HG03432 (cell line): ENCODE measurements around the gene SLC7A14.

Source experiments
- ATAC-seq: cut with Tn5 transposase; IDR thresholded peaks from one replicate; pipeline ENCODE4 v1.9.1; 2021; ENCODE audit warnings: mild to moderate bottlenecking, moderate library complexity; ENCODE audit not compliant: unreplicated experiment

Gene SLC7A14

DNA sequence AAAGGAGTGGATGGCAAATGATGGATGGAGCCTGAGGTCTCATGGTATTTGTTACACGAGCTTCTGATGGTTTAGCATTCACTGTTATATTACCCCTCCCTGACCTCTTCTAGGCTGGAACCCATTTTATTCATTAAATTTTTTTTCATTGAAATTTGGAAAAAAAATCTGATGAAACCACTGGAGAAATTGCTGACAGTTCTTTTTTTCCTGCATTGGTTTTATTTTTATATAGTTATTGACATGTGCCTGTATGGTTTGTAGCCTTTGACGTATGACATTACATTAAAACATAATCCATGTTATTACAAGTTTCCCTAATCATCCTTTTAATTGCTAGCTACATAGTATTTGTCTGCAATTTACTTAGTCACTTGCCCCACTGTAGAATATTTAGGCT is 85.4 kb downstream of the SLC7A14 start:
- no peak for ATAC-seq

DNA sequence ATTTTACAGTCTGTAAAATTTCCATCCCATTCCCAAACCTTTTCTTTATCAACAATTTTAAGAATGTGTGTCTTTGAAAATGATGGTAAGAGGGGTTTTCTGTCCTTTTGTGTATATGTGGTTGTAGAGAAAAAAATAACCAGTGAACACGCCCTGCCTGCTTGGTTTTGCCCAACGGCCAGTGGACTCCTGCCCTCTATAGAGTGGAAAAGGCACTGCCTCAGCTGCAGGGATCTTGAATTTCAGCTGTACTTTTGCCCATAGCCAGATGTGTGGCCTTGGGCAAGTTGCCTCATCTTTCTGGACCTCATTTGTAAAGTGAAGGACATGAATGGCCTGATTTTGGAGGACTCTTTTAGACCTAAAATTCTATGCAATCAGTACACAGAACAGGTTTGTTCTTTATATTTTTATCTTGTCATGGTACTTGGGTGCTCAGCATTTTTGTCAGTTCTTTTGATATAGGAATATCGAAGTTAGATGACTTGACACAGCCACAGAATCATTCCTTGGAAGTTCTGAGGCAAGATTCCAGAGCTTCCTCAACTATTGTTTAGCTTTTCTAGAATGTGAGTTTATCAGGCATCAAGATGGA is 86.2 kb downstream of the SLC7A14 start:
- peak; percentile 62 for ATAC-seq

DNA sequence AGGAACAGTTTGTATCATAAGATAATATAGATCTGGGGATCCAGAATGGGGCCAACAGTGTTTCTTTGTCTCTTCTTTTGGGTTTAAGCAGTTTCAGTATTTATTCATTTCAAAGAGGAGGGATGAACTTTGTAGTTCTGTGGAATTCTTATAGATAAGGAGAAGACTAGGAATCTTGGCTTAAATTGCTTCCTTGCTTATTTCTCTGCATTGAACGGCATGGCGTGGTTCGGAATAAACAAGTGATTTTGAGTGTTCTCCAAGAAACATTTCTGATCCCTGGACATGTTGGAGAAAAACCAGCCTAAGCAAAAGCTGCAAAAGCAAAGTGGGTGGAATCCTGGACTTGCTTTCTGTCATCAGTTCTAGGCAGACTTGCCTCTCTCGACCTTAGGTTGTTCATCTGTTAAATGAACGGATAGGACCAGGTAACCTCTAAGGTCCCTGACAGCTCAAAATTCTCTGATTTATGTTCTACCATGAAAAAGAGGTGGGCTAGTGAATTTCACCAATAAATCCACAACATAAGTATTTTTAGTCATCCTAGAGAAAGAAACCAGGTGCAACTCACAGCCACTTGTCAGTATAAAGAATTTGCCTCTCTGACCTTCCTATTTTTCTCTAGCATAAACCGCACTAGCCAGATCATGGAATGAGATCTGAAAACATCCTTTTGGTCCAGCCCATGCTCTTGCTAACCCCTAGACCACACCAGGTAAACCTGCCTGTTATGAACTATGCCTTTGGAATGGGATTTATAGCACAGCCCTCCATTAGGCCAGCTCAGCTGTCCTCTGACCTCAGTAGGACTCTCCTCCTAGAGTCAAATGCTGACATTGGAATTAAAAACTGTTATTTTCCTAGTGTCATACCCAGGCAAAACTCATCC is 88.4 kb downstream of the SLC7A14 start:
- no peak for ATAC-seq

DNA sequence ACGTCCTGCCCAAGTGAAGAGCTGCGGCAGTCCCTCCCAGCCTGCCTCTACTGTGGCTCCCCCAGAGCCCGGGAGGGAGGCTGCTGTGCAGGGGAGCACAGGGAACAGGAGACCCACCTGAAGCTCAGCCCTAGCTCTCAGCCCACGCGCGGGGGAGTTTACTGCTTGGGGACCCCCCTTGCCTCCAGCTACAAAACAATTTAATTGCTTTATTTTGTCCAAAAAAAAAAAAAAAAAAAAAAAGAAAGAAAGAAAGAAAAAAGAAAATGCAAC is 89.1 kb downstream of the SLC7A14 start:
- ATAC-seq, result no peak

DNA sequence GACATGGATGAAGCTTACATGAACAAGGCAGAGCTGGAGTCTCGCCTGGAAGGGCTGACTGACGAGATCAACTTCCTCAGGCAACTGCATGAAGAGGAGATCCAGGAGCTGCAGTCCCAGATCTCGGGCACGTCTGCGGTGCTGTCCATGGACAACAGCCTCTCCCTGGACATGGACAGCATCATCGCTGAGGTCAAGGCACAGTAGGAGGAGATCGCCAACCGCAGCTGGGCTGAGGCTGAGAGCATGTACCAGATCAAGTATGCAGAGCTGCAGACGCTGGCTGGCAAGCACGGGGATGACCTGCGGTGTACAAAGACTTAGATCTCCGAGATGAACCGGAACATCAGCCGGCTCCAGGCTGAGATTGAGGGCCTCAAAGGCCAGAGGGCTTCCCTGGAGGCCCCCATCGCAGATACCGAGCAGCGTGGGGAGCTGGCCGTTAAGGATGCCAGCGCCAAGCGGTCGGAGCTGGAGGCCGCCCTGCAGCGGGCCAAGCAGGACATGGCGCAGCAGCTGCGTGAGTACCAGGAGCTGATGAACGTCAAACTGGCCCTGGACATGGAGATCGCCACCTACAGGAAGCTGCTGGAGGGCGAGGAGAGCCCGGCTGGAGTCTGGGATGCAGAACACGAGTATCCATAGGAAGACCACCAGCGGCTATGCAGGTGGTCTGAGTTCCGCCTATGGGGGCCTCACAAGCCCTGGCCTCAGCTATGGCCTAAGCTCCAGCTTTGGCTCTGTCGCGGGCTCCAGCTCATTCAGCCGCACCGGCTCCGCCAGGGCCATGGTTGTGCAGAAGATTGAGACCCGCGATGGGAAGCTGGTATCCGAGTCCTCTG is 89.6 kb downstream of the SLC7A14 start:
- ATAC-seq, result no peak

DNA sequence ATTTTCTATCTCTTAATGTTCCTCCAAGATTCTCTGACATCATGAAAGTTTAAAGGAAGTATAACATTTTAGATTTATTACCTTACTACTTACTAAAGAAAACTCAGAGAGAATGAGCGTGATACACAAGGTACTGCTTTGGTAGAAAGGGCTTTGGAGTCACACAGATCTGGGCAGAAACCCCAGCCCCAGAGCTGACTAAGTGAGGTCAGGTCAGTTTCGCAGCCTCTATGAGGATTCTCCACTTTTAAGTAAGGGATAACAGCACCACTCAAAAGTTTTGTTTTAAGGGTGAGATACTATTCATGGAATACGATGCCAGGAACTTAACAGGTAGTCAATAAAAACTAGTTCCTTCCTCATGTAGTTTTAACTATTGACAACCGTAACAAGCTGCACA is 91.1 kb downstream of the SLC7A14 start:
- no peak for ATAC-seq

DNA sequence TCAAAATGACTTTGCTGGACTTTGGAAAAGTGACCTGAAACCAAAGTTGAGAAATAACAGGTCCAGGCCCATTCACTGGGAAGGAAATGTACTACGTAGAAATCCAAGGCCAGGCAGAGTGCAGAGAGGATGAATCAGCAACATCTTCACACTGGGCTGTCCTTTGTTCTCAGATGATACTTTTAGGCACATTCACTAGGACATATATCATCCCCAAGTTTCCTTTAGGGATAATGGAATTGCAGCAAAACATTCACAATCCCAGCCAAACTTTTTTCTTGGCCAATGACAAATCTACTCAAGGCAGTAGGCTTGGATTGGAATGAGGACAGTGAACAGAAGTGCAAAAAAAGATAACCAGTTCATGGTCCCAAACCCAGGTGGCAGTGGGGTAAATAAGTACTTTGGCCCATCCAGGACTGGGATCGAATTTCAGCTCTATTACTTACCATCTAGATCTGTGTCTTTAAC is 92.1 kb downstream of the SLC7A14 start:
- ATAC-seq, result no peak

DNA sequence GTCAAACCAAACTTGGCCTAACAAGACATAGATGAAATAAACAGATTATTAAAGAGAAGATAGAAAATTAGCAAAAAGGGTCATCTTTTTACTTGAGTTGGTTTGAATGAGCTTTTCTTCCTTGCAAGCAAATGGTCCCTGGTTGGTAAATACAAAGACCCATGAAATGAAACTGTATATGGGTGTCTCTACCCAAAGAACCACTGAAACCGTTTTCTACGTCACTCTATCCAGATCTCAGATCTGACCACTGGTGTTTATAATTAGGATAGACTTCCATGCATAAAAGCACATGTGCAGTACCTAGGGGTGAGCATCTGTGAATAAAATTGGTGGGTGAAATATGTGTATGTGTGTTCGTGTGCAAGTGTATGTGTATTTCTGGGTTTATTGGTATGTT is 94.0 kb downstream of the SLC7A14 start:
- ATAC-seq, result no peak

DNA sequence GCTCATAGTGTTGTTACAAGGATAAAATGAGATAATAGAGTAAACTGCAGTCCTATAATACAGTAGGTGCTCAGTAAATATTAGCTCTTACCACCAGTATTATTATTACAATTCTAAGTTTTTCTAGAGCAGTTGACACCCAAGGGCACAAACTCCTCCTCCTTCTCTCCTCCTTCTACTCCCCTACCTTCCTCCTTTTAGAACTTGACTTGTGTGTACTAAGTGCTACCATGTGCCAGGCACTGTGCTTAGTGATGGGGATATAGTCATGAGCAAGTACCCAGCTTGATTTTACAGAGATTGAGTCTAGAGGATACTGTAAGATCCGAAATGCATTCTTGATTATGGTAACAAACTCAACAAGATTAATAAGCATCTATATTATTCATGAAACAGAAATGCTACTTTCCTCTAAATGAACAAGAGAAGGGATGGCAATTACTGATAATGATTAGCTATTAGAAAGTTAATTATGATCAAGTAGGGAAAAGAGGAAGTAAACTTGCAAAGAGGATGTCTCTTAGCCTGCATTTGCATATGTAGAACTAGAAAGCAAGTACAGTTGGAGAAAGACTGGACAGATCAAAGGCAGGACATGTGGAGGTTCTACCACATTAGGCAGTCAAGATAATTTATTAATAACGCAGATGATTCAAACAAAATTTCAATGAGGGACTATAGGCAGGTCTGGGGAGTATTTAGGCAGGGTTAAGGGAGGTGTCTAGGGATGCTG is 94.9 kb downstream of the SLC7A14 start:
- no peak for ATAC-seq

DNA sequence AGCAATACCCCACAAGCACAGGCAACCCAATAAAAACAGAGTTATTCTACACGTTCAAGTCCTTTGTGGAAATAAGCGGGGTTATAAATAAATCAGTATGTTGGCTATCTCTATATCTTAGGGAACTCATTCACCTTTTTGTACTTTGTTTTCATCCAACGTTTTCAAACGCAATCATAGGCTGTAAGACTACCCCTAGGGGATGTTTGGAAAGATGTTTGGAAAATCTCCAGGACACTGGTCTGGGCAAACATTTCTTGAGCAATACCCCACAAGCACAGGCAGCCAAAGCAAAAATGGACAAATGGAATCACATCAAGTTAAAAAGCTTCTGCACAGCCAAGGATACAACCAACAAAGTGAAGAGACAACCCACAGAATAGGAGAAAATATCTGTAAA is 97.1 kb downstream of the SLC7A14 start:
- ATAC-seq, result no peak

DNA sequence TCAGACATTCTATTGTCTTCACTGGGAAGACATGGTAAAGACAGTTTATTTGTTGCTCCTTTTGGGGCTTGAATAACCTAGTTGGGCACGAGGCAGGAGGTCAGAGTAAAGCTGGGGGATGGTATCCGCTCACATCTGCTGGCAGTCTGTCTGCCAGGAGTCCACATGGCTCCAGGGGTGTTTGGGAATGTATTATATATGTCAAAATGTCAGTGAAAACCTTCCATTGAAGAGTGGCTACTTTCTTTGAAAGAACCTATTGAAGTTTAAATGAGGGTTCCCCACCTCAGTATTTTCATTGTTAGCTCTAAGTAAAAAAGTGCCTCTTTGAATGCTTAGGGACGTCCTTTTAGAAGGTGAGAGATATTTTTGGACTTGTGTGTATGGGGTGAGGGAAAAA is 98.8 kb downstream of the SLC7A14 start:
- no peak for ATAC-seq

DNA sequence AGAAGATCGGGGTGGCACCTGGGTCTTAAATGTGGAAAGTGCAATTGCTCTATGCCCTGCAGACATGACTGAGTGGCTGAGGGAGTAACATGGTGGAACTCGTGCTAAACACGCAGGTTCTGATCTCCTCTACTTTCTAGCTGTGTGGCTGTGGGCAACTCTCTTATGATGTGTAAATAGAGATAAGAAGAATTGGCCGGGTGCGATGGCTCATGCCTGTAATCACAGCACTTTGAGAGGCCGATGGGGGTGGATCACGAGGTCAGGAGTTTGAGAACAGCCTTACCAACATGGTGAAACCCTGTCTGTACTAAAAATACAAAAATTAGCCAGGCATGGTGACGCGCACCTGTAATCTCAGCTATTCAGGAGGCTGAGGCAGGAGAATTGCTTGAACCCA is 99.5 kb downstream of the SLC7A14 start:
- ATAC-seq, result no peak

DNA sequence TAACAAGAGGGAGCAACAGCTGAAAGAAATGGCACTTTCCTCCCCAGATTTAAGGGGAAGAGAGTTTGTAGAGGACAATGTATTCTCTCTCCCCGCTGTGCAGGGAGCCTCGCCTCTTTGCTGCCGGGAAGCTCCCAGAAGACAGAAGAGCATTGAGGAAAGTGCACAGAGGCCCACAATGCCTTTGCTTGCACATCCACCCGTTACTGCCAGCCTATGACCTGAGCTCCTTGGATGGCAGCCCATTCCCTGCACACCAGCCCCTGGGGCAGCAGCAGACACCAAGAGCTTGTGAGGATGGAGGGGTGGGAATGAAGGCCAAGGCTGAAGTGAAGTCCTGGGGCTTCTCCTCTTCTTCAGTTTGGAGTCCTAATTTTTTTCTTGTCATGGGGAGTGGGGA is 100.2 kb downstream of the SLC7A14 start:
- no peak for ATAC-seq

DNA sequence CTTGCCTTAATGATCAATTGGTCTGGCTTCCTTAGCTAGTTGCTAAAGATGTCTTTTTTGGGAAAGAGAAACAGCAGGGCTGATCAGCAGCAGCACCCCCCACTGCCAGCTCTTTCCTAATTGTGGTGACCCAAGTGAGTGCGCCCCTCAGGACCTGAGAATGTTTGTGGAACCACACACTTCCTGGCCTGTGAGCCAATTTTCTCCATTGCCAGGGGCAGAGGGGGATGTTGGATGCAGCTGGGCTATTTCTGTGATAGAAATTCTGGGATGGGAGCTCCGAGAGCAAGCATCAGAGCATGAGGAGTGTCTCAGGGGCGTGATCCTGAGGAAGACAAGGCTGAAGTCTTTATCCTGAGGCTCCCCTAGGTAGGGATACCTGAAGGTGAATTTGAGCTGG is 100.6 kb downstream of the SLC7A14 start:
- ATAC-seq, result no peak

DNA sequence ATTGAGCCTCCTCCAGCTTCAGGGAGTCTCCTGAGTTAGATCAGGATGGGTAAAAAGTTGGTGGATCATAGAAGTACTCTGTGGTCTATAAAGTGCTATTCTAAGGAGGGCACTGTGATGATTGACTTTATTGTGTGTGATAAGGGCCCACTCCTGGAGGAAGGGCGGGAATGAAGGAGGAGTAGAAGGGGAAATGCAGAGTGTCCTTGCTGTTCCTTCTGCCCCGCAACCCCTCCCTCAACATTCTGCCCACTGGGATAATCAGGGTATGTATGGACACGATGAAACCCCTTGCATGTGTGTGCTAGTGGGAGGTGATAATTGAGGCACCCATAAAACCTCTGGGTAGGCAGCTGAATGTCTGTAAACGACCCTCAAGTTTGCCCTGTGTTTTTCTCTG is 101.0 kb downstream of the SLC7A14 start:
- ATAC-seq, result no peak

DNA sequence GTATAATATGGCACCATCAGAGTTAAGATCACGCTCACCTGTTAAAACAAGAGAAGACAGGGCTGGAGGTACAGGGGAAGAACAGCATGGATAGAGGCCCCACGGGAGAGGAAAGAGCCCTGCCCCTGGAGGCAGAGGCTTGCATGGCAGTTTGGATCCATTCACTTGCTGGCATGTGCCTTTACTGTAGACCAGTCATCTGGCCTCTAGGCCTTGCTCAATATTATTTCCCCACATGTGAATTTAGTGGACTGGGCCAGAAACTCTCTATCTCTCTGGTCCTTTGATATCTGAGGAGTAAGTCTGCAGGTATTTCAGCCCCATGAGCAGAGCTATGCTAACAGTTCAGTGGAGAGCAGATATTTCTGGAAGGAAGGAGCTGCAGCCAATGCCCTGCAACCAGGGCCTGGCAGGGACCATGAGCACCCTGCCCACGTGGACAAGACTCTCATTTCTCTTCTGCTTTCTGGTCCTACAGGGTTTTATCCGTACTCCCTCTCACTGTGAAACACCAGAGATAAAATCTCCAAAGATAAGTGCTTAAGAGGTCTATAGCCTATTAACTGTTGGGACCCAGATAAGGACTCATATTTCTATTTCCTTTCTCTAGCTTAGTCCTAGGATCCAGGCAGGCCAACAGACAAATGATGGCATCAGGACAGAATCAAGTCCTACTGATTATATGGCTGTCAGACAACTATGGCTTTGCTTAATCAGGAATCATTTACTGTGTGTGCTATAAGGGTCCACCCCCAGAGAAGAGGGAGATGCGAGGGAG is 102.2 kb downstream of the SLC7A14 start:
- no peak for ATAC-seq

DNA sequence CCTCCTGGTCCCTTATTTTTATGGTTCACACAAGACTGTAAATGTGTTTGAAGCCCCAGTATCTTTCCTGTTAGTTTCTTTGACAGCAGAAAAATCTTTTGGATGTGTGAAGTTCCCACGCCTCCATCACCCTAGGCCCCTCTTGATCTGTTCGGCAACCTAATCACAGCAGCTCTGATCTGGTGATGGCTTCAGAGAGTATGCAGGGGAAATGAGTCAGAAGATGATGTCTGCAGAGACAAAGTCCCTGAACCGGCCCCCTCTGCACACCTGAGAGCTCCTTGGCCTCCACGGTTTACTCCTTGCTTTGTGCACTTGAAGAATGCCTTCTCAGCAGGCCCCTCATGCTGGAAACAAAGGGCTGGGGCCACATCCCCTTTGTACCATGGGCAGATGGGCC is 103.7 kb downstream of the SLC7A14 start:
- no peak for ATAC-seq

DNA sequence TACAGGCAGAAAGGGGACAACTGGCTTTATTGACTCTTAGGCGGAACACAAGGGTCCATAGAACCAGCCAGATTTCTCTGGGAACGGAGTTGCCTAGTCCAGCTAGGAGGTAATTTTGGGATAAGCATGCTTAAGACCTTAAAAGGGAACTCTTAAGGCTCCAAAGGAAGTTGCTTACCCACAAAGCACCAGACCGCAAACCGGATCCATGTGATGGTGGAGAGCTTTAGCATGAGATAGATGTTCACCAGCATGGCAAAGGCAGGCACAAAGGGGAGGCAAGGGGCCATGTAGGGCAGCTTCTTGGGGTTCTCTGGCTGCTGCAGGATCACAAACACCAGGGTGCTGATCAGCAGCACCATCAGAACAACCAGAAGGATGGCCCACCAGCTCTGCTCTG is 105.8 kb downstream of the SLC7A14 start:
- ATAC-seq, result no peak

DNA sequence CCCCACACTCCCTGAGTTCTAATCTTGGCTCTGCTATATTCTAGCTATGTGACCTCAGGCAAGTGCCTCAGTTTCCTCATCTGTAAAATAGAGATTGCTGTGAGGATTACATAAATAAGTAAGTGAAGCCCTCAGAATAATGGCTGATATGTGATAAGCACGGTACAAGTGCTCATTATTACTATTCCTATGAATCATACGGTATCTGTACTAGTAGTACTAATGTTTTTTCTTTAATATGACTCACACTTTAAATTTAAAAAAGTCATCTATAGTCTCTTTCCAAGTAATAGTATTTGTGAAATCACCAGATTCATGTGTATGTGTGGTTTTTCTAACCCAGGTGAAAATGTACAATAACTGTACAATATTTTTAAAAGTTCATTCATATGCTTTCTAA is 108.5 kb downstream of the SLC7A14 start:
- ATAC-seq, result no peak

DNA sequence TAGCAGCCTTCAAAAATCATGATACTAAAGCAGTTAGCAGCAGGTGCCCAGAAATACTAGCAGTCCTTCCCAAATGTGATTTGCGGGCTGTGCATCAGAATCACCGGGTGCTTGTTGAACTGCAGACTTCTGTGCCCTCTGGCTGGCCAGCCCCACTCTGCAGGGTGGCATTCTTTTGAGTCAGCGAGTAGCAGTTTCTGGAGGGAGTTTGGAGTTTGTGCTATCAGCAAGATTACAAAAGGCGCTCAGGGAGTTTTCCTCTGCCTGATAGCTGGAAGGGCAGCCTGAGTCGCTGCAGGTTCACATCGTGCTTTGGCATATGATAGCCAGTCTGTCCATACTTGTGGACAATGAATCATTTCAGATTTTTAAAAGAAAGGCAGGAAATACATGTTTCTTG is 109.6 kb downstream of the SLC7A14 start:
- no peak for ATAC-seq
